GM18519 (cell line): Measurements from ENCODE around the gene YIPF1.
A peak's percentile ranks its signal among the peaks of the same experiment; 100 is the strongest.

Experiments
- ATAC-seq: cut with Tn5 transposase; IDR thresholded peaks from one replicate; pipeline ENCODE4 v1.9.1; 2021; ENCODE audit warnings: mild to moderate bottlenecking, moderate library complexity; ENCODE audit not compliant: unreplicated experiment, low FRiP score

Gene YIPF1

DNA sequence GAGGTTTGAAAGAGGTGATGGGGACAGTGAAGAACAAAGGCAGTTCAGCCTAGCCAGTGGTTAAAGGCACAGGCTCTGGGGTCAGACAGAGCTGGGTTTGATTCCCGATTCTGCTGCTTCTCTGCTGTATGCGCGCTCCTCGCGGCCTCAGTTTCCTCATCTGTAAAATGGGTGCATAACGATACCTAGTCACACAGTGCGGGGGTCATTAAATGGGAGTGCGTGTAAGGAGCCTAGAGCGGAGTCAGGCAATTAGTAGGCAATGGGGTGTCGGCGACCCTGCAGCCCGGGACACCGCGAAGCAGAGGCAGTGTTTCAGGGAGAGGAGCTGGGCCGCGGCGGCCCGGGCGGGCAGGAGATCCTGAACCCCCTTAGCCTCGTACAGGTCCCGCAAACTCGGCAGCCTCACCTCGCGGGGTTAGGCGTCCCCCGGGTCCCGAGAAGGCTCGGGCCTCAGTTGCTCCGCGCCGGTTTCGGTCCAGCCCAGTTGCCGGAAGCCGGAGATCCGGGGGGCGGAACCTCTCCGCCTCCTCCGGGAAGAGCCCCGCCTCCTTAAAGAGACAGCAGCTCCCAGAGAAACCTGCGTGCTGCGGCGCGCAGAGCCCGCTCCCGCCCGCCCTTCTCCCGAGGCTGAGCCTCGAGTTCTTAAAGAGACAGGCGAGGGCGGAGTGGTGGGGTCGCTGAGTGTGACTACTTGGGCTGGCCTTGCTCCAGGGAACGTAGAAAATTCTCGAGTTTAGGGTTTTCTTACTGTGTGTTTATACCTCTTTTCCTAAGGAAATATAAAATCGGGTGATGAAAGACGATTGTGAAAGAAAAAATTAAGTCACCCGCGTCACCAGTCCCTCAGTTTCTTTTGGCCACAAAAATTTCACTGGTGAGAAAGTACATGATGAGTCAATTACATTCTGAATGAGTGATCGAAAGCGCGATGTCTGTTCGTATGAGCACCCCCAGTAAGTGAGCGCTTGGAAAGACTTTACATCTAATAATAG is at the start of gene YIPF1:
Gene YIPF1, minus strand, starts transcription at position 494 of the 995 bp plus-strand sequence. CDS start 860 bp downstream, outside the sequence.
- peak; percentile 77 for ATAC-seq

DNA sequence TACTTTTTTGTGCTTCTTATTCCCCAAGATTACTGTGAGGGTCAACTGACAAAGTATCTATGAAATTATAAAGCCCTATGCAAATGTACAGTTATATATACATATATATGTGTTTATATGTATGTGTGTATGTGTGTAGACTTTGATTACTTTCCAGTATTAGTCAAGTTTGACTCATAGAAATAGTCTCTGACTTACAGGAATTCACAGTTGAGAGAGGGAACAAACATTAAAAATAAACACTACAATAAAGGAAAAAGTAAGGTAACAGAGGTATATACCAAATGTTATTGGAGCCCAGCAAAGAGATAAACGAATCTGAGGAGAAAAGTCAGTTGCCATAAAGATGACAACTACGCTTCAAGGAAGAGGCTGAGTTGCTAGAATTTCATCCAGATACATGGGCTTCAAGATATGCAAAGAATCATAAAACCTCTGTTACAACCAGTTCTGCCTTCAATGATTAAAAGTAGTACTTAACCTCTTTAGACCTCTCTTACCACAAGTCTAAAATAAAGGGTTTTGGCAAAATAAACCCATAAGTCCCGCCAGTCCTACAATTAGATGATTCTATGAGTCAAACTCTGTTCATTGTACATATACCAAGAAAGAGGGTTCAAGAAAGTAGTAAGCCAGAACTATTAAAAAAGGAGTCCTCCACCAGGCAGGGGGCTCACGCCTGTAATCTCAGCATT is 48.7 kb upstream of the YIPF1 start:
- no peak for ATAC-seq

DNA sequence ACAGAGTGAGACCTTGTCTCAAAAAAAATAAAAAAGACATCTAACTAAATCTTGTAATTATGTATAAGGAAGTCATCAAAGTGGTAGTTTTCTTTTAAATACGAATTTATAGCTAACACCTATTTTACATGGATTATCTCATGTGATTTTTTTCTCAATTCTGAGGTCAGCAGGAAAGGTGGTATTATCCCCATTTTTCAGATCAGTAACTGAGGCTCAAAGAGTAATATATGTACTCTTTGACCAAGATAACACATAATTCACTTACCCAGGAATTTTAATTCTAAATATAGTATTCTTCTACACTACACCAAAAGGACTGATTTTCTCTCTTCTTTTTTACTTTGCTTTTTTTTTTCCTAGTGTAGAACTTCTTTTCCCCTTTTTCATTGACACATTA is 46.8 kb upstream of the YIPF1 start:
- no peak for ATAC-seq

DNA sequence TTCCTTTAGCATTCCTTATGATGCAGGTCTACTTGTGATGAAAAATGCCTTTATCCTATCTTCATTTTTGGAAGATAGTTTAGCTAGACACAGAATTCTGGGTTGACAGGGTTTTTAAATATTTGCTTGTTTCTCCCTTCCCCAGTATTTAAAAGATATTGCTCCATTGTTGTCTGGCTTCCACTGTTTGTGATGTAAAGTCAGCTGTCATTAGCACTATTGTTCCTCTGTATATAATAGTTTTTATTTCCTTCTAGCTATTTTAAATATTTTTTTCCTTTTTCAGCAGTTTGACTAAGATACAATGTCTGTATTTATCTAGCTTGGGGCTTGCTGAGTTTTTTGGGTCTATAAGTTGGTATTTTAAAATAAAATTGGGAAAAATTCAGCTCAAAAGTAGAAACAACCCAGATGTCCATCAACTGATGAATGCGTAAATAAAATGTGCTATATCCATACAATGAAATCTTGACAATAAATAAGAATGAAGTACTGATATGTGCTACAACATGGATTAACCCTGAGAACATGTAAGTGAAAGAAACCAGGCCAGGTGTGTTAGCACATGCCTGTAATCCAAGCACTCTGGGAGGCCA is 44.7 kb upstream of the YIPF1 start:
- ATAC-seq = no peak

DNA sequence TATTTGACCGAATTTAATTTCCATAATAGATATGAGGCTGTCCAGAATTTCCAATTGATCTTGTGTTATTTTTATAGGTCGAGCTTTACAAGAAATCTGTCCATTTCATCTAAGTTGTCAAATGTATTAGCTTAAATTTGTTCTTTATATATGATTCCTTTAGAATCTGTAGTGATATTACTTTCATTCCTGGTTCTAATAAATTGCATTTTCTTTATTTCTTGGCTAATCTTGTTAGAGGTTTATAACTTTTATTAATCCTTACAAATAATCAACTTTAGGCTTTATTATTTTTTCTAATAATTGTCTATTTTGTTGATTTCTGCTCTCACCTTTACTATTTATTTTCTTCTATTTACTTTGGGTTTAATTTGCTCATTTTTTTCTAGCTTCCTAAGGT is 41.9 kb upstream of the YIPF1 start:
- no peak for ATAC-seq

DNA sequence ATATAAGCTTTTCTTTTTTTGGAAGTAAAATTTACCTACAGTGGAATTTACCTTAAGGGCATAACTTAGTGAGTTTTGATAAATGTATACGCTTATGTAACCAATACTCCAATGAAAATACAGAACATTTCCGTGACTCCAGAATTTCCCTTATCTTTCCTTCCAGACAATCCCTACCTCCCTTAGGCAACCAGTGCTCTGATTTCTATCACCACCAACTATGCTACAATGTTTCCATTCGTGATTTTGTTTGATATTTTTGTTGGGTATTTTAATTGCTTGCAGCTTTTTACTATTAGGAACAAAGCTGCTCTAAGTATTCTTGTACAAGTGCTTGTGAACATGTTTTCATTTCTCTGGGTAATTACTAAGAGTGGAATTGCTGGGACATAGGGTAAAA is 41.3 kb upstream of the YIPF1 start:
- ATAC-seq = no peak

DNA sequence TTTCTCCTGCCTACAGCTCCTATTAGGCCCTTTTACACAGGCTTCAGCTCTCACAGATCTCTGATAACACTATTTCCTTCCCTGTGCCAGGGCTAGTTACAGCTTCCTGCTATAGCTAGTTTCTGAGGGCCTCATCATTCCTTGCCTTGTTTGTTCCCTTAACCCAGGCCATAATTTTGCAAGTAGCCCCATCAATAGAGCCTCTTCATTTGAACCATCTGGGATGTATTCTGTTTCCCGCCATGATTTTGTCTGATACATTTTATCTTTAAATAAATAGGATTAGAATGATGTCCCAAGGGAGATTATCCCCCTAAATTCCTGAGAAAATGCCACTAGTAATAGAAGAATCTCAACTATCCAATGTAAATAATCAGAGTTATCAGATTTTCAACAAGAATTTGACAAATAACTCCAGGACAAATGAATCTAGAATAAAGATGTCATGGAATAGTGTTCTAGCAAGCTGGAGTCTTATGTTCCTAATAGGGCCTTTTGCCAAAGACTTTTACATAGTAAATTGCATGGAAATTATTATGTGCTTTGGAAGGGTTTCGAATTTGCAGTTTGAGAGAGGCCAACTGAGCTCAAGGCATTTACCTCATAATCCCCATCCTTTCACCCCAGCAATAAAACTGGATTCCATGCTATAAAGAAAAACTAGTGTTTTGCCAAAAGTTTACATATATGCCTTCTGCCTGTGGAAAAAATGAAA is 39.8 kb upstream of the YIPF1 start:
- no peak for ATAC-seq

DNA sequence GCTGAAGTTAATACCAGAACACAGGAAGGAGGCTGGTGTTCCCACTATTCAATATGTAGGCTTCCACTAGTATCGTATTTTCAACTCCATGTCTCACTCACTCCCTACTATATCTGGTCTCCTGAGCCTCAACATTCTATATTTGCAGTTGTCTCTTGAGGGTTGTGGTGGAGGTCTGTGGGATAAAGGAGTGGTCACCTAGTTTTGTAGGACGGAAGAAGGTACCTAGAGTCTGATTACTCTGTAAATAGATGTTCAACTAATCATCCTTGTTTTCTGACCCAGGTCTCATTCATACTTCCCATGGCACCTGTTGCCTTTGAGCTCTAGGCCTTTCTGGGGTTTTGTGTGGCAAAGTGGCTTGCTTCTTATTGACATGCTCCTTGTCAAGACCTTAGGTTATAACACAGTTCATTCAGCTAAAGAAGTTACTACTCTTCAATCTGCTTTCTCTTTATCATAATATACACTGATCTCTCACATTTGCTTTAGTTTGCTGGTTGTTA is 37.8 kb upstream of the YIPF1 start:
- ATAC-seq = no peak

DNA sequence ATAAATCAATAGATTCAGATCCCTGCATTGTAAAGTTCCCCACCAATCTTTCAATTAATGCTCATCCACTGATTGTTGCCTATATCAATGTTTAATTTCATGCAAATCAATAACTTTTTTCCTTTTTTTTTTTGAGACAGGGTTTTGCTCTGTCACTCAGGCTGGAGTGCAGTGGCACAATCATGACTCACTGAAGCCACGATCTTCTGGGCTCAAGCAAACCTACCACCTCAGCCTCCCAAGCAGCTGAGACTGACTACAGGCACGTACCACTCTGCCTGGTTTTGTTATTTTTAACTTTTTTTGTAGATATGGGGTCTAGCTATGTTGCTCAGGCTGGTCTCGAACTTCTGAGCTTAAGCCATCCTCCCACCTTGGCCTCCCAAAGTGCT is 30.1 kb upstream of the YIPF1 start:
- no peak for ATAC-seq

DNA sequence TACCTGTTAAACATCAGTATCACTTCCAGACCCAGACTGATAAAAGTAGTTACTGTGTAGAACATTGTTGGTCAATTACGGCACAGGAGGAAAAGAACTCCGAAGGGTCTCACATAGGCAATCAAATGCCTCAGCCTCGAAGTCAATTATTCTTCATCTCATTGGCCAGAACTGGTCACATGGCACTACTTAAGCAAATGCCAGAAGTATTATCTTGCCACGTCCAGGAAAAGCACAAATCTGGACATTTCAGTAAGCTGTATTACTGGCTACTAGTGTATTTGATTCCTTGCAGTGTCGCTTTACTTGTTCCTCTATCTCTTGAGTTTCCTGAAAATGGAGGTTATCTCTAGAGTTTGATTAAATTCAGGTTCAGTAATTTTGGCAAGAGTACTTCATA is 28.7 kb upstream of the YIPF1 start:
- no peak for ATAC-seq

DNA sequence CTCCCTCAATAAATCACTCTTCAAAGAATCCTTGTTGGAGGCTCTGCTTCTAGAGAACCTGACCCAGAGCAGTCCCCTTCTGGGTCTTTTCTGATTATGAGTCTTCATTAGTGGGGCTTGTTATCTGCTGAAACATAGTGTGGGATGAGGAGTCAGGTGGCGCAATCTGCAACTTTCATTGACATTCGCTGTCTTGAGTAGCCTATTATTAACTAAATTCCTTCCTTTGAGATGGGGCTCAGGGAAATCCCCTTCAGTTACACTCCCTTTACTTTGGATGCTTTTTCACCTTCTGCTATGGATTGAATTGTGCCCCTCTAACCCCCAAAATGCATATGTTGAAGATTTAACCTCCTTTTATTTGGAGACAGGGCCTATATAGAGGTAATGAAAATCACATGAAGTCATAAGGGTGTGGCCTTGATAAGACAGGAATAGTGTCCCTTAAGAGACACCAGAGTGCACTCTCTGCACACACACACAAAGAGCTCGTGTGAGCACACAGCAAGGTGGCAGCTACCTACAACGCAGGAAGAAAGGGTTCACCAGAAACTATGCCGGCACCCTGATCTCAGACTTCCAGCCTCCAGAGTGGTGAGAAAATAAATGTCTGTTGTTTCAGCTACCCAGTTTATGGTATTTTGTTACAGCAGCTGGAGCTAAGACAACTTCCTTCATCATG is 23.9 kb upstream of the YIPF1 start:
- no peak for ATAC-seq

DNA sequence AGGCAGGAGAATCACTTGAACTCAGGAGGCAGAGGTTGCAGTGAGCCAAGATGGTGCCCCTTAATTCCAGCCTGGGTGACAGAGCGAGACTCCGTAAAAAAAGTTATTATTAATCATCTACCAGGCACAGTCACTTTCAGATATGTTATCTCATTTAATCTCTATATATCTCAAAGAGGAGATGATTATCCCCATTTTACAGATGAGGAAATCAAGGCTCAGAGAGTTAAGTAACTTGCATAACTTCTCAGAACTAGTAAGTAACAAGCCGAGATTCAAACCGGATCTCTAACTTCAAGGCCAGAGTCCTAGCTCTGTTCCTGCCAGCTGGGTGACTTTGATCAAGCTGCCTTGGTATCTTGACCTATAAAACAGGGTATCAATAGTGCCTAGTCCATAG is 21.8 kb upstream of the YIPF1 start:
- ATAC-seq = no peak

DNA sequence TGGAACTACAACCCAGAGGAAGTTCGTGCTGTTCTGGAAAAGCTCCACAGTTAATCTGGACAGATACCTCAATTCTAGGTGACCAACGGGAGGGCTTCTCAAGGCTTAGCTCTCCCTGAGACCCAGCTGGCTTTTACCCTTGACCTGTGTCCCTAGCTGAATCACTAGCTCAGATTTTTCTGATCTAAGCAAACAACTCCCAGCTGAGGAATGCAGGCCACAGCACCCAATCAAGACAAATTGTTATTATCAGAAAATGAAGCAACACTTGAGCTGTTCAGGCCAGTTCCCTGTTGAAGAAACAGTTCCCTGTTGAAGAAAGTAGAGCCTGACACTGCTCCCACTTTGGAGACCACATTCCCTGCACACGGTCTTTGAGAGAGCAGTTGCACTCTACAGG is 20.3 kb upstream of the YIPF1 start:
- ATAC-seq = no peak

DNA sequence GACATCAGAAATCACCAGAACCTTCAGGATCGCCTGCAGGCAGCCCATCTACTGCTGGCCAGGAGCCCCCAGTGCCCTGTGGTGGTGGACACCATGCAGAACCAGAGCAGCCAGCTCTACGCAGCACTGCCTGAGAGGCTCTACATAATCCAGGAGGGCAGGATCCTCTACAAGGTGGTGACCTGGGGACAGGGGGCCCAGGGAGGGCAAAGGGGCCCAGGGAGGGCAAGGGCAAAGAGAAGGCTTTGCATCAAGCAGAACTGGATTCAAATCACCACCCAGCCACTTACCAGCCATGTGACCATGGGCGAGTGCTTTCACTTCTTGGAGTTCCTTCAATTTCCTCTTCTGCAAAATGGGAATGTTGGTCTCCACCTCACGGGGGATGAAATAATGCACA is 16.5 kb upstream of the YIPF1 start:
- ATAC-seq = no peak

DNA sequence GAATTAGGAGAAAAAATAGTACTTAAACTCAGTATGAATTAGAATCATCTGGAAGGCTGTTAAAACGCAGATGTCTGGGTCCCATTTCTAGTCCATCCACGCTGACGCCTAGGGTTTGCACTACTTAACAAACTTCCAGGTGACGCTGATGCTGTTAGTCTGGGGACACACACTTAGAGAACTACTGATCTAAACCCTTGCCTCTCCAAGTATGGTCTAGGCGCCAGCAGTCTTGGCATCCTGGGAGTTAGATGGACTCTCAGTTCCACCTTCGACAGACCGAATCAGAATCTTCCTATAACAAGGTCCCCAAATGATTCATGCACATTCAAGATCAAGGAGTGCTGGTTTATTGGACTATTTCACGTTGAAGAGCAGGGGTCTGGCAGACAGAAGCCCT is 15.9 kb upstream of the YIPF1 start:
- no peak for ATAC-seq

DNA sequence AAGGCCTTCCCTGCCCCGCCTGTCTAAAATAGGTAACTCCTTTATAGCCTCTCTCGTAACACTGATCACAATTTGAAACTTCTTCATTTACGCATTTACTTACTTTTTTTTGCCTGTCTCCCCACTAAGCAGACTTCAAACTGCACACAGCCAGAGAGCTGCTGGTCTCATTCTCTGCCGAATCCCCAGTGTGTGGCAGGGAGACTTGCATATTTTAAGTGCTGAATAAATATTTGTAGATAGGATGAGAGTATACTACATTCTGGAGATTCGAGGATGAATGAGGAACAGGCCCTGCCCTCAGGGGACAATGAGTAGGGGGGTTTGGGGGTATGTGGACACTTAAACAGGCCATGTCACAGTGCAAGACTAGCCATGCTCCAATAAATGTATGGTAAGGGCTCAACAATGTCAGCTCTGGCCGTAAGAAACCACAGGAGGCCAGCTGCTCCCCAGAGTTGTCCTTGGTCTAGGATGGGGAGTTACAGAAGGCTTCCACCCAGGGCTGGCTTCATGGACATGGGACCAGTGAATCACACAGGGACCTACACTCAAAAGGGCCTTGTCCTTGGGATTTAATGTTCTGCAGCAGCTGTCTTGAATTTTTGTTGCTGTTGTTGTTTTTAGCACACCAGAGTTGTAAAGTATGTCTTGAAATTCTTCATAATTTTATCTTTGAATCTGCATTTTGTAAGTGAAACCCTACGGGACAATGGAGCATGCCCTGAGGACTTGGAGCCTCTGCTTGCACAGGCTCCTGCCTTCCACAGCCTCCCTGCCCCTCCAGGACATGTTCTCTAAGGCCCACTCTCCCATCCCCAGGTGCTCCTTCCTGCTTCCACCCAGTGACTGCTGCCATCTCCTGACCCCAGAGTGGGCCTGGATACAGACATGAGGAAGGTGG is 12.9 kb upstream of the YIPF1 start:
- ATAC-seq = no peak

DNA sequence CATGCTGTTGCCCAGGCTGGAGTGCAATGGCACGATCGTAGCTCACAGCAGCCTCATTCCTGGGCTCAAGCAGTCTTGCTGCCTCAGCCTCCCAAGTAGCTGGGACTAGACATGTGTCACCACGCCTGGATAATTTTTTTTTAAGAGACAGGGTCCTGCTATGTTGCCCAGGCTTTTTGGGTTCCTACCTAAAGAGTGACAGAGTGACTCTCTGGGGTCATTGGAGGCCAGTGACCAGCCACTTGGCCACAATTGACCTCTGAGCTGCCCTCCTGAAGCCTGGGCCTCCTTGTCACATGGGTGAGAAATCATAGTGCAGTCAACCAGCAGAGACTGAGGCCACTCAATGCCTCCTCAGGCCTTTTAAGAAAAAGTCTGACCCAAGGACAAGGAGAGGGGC is 10.1 kb upstream of the YIPF1 start:
- ATAC-seq = no peak

DNA sequence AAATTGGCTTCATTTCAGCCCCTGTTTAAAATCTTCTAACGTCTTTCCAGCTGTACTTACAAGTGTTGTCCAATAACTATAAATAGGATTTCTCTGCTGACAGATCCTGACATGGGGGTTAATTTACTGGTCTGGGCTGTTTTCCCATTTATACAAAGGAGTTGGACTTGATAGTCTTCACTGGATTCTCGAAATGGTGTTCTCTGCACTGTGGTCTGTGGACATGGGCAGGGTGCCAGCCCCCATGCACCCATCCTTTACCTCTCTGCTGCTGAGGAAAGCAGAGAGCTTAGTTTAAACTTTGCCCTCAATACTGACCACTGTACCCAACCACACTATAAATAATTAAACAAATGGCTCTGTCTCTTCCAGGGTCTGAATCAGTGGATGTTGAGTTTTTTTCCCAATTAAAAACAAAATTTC is 9.6 kb upstream of the YIPF1 start:
- ATAC-seq = no peak

DNA sequence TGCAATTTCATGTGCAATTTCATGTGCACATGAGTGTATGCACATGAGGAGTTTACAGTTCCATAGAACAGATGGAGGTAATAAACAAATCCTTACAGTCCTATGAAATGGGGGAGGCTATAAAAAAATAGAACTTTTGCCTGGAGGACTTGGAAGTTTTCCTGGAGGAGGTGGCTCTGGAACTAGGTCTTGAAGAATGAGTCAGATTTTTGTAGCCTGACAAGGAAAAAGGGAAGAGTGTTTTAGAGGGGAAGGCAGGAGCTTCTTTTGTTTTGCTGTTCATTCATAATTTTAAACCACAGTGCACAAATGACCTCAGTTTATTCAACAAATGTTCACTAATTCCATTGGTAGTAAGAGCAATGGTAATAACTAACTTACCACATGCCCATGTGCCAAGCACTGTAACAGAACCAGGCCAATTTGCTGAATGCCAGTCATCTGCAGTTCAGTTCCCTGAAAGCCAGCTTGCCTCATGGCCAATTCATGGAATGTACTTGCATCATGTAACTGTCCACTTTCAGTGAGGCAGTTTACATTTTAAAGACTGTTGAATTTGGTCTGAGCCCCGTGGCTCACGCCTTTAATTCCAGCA is 7.1 kb upstream of the YIPF1 start:
- no peak for ATAC-seq
